Heart right ventricle (tissue), 16 donors: ENCODE results near the gene CLDN22. TPM values are rescaled to one million over a fixed set of nuclear protein-coding genes. Genes with fewer than 3 reads are reported as not detected.

Experiments used
- ATAC-seq, 8 donors: fragments of 200-7000 bp; cut with Tn5 transposase; one replicate each; pipeline ENCODE4 v1.9.1; 2020; ENCODE audit warnings: mild to moderate bottlenecking in 8 of 8, moderate library complexity in 8 of 8, moderate number of reproducible peaks in 1 of 8
- DNase-seq, 2 donors: peaks; one replicate each; pipeline ENCODE4 v3.0.0-alpha.2; 2020
- H3K27ac ChIP-seq, 10 donors: fragments of 200-600 bp; sonication (generic) in 2 of 10; one replicate each; pipeline versions ENCODE4 v1.5.0 to v1.8.0; 2020 to 2022; ENCODE audit warnings: mild to moderate bottlenecking in 3 of 10
- H3K27me3 ChIP-seq, 7 donors: fragments of 200-600 bp; one replicate each; pipeline ENCODE4 v1.8.0; 2021 to 2022; ENCODE audit warnings: mild to moderate bottlenecking in 2 of 7
- H3K36me3 ChIP-seq, 9 donors: fragments of 200-600 bp; sonication (generic) in 1 of 9; one replicate each; pipeline versions ENCODE4 v1.5.0 to v1.8.0; 2020 to 2022; ENCODE audit warnings: mild to moderate bottlenecking in 2 of 9
- H3K4me1 ChIP-seq, 9 donors: fragments of 200-600 bp; sonication (generic) in 1 of 9; one replicate each; pipeline versions ENCODE4 v1.5.0 to v1.8.0; 2020 to 2022; ENCODE audit warnings: mild to moderate bottlenecking in 4 of 9
- H3K4me3 ChIP-seq, 10 donors: fragments of 200-600 bp; sonication (generic) in 2 of 10; one replicate each; pipeline versions ENCODE4 v1.5.0 to v1.8.0; 2020 to 2022; ENCODE audit warnings: mild to moderate bottlenecking in 7 of 10, moderate library complexity in 2 of 10
- H3K9me3 ChIP-seq, 11 donors: fragments of 200-600 bp in 10 of 11; sonication (generic) in 2 of 11; one replicate each; pipeline versions ENCODE4 v1.5.0 to v1.8.0; 2013 to 2022; ENCODE audit warnings: mild to moderate bottlenecking in 2 of 11, control low read depth in 1 of 11, moderate library complexity in 1 of 11
- WGBS, 2 donors: extraction: QIAGEN DNeasy Blood & Tissue Kit; methylation state at CpG; one replicate each; pipeline ENCODE4 v1.1.7; 2013; ENCODE audit warnings: inconsistent platforms in 1 of 2; 5-methylcytosine and 5-hydroxymethylcytosine counted together
- intact Hi-C, 10 donors: fragments of 100-400 bp; cut with DNase I; formaldehyde crosslinking; loops; one replicate each; pipeline versions ENCODE4 v1.11.1 to v1.14.2; 2022
- polyA plus RNA-seq, 2 donors: library from polyadenylated mRNA; stranded (reverse); fragments of 200-250 nt; gene quantifications; one replicate each; pipeline ENCODE4 v1.2.3, GENCODE V29; 2013
- total RNA-seq, 10 donors: library from RNA; stranded (reverse); fragmentation: NEBNext Ultra II Directional in 3 of 10; extraction: Animal tissue kit (Norgen Biotek cat#: 25700) in 3 of 10; gene quantifications; one replicate each; pipeline versions ENCODE4 v1.2.1 to v1.2.4, GENCODE V29; 2021 to 2023
- TF ChIP-seq, protein P1 (sequence below), 9 donors: fragments of 200-600 bp; sonication (generic) in 2 of 9; IDR thresholded peaks; one replicate each; pipeline versions ENCODE4 v1.5.0 to v1.8.0; 2021 to 2022; ENCODE audit warnings: antibody characterized with exemption in 9 of 9, mild to moderate bottlenecking in 5 of 9, moderate library complexity in 1 of 9
- donor health status: Arrhythmogenic right ventricular cardiomyopathy.
- donor health status: ischemic (EF 13 %, LVEDD 7.1; RV severe dilation, severe dysfunction).
- donor health status: healthy with polysubstance abuse.
- donor health status: DM: no; HTN: yes; CAD: no.
- donor health status: DM: no; HTN: no; CAD: no.
- donor health status: ischemic (EF 25% LVEDD 6.9; RV normal size, moderate dysfunction).
- donor health status: ischemic (EF 25% LVEDD 5.7; RV mildly dilated, moderate dysfunction).
- donor health status: healthy.
- donor health status: DM: yes; HTN: yes; CAD: no.
- donor health status: Ischemic cardiomyopathy.
- donor health status: ischemic (EF 35%, LVEDD 5.7; RV mildly dilated, moderate dysfunction).
- donor health status: nonischemic (EF 11% LVEDD 7.7; RV severe dilation, severe dysfunction).
- donor health status: DM: yes; HTN: yes; CAD: no.
- donor health status: PGD.
- donor health status: ischemic (EF 29% LVEDD 5.4; RV normal size, mild dysfunction).
- donor health status: nonischemic (EF 23%, LVEDD 6.1; RV moderate dilation, normal function).

Gene CLDN22
- total and polyA plus RNA-seq, 12 donors = not detected

DNA sequence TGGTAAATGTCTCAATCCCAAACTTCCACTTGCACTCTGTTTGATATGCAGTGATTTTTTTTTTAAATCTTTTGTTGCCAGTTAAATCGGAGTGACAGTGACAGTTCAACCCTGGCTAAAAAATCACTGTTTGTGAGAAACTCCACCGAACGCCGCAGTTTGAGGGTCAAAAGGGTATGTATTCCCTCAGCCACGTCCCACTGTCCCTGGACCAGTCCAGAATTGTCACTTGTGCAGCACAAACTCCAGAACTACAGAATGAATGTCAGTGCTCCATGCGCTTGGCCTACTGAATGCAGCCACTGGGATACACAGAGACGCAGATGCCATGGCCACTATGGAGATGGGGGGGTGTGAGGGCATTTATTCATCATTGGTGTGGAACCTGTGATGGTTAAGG, 34.2 kb downstream of the CLDN22 start:
- ATAC-seq = no peak
- intact Hi-C loops = no loop called here
- Histone ChIP-seq H3K27me3 (no peaks in the 10 kb centered on the region), H3K36me3 (peaks cover 0 to 100% (median 53%) of the 10 kb centered on the region in 9 donors), H3K27ac (no peak overlapping the region), H3K4me3 (no peak overlapping the region), H3K9me3 (no peaks in the 10 kb centered on the region), H3K4me1 (no peaks in the 10 kb centered on the region)
- 95 to 98% methylated on average over 7 of the region's 7 CpGs for WGBS, 2 donors
- TF ChIP-seq, protein P1, sequence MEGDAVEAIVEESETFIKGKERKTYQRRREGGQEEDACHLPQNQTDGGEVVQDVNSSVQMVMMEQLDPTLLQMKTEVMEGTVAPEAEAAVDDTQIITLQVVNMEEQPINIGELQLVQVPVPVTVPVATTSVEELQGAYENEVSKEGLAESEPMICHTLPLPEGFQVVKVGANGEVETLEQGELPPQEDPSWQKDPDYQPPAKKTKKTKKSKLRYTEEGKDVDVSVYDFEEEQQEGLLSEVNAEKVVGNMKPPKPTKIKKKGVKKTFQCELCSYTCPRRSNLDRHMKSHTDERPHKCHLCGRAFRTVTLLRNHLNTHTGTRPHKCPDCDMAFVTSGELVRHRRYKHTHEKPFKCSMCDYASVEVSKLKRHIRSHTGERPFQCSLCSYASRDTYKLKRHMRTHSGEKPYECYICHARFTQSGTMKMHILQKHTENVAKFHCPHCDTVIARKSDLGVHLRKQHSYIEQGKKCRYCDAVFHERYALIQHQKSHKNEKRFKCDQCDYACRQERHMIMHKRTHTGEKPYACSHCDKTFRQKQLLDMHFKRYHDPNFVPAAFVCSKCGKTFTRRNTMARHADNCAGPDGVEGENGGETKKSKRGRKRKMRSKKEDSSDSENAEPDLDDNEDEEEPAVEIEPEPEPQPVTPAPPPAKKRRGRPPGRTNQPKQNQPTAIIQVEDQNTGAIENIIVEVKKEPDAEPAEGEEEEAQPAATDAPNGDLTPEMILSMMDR (IDR thresholded peaks at IDR 0.05) = no peak
- DNase-seq = no peak

DNA sequence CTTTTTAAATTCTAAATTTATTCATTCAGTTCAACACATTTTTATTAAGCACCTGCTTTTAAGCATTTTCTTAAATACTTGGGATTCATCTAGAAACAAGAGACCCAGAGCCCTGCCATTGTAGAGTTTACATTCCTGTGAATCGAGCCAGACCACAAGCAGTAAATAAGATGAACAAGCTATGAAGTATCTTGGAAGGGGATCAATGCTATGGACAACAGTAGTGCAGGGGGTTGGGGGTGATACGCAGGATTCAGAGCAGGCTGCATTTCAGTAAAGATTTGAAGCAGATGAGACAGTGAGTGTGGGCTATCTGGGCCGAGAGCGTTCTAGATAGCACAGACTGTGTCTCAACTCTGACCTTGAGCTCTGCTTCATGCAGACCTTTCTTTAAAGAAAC, 35.1 kb downstream of the CLDN22 start:
- Histone ChIP-seq H3K9me3 (no peaks in the 10 kb centered on the region), H3K27ac (no peak overlapping the region), H3K36me3 (peaks cover 0 to 100% (median 56%) of the 10 kb centered on the region in 9 donors), H3K4me3 (no peak overlapping the region), H3K27me3 (no peaks in the 10 kb centered on the region), H3K4me1 (no peaks in the 10 kb centered on the region)
- DNase-seq = no peak
- intact Hi-C loops = no loop called here
- 87 to 94% methylated on average over 4 of the region's 4 CpGs for WGBS, 2 donors
- ATAC-seq = no peak
- TF ChIP-seq, protein P1 (IDR thresholded peaks at IDR 0.05) = no peak

DNA sequence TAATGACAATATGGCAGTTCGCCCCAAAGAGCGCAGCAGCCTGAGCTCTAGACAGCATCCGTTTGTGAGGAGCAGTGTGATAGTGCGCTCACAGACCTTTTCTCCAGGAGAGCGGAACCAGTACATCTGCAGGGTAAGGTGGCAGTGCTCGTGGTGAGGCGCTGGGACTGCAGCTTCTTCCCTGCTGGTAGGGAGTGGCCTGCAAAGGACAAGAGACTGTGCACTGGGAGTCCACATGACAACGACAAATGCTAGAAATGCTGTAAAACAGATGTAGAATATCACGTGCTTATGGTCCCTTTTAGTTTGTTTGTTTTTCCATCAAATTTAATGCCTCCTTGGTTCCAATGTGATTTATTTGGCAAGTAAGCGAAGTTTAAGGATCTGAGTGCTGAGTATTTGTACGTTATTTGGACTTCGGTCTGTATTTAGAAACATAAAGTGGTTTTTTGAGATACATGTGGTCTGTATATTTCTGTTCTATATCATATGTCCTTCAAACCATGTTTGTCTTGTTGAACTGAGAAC, 35.8 kb downstream of the CLDN22 start:
- WGBS, 2 donors = 92 to 93% methylated on average over 12 of the region's 12 CpGs
- Histone ChIP-seq H3K27me3 (no peaks in the 10 kb centered on the region), H3K36me3 (peaks cover 0 to 99% (median 54%) of the 10 kb centered on the region in 9 donors), H3K9me3 (no peaks in the 10 kb centered on the region), H3K4me1 (no peaks in the 10 kb centered on the region), H3K27ac (no peak overlapping the region), H3K4me3 (no peak overlapping the region)
- intact Hi-C loops = no loop called here
- no peak for DNase-seq
- ATAC-seq = no peak
- TF ChIP-seq, protein P1 (IDR thresholded peaks at IDR 0.05) = no peak

DNA sequence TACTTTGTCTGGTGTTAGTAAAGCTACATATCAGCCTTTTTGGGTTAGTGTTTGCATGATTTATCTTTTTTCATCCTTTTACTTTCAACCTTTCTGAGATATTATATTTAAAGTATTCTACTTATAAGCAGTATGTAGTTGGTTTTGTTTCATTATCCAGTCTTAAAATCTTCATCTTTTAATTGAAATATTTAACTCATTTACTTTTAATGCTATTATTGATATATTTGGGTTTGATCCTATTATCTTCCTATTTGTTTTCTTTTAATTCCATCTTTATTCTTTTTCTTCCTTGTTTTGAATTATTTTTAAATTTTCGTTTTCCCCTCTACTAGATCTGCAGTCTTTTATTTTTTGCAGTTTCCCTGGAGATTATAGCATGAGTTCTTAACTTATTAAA, 44.0 kb downstream of the CLDN22 start:
- peaks cover 0 to 76% (median 26%) of the 10 kb centered on the region in 9 donors for H3K36me3 ChIP-seq
- H3K27ac ChIP-seq = no peak overlapping the region
- intact Hi-C loops = no loop called here

More for the DNA sequence above, 44.0 kb downstream of the CLDN22 start:
- Histone ChIP-seq H3K9me3 (peaks cover 0 to 33% (median 16%) of the 10 kb centered on the region in 11 donors), H3K4me3 (no peak overlapping the region), H3K27me3 (no peaks in the 10 kb centered on the region), H3K4me1 (no peaks in the 10 kb centered on the region)
- 1 to 96% methylated on average over 1 of the region's 1 CpG for WGBS, 2 donors
- no peak for DNase-seq
- TF ChIP-seq, protein P1 (IDR thresholded peaks at IDR 0.05) = no peak
- no peak for ATAC-seq
